NK-92 (cell line): ENCODE data around the gene FUT8.
"Not testable (repeated sequence)": the region's sequence is repeated elsewhere in the genome, so short reads cannot be mapped to it uniquely, and the experiment has no call there.

Source experiments
- DNase-seq: peaks from one replicate; lab custom pipeline; 2025; ENCODE audit not compliant: unreplicated experiment; lab: John Stamatoyannopoulos, UW

FUT8 gene

DNA sequence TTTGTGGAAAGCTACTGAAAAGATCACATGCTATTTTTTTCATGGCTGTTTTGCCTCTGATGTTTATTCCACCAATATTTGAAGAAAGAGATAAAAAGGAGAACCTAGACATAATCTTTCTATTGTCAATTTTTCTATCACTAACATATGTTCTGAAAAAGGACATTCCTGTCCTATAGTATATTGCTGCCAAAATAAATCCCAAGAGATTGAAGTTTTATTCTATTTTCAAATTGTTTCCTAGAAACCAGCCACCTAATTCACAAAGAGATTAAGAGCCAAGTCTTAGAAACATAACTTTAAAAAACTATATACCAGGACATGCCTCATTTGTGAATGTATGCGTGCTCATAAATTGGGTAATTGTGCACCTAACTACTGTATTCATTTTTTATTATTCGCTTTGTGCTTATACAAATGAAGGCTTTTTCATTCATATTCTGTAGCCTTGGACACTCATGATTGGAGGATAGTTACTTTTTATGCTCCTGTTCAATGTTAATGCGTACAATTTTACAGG is 200.7 kb downstream of the FUT8 start:
- no peak for DNase-seq

DNA sequence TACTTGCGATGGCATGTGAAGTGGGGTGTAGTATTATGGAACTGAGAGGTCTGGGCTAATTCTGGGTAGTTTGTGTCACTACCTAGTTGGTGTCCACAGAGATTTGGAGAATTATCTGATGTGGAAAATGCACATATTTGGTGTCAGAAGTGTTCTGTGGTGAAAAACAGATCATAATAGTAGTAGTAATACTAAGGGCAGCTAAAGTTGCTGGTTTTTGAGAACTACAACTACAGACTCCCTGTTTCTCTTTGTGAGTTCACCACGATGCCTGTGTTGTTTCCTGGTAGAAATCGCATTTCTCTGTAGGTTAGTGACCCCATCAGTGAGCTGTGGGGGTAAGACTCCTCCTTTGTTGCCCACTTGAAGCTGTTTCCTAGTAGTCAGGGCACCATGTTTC is 206.5 kb downstream of the FUT8 start:
- DNase-seq = no peak

GRCh38 chr14:65620195-65620594 is 207.7 kb downstream of the FUT8 start:
- no peak for DNase-seq

- no peak for DNase-seq
Observed at GRCh38 chr14:65622703-65623102, 210.2 kb downstream of the FUT8 start.

DNA sequence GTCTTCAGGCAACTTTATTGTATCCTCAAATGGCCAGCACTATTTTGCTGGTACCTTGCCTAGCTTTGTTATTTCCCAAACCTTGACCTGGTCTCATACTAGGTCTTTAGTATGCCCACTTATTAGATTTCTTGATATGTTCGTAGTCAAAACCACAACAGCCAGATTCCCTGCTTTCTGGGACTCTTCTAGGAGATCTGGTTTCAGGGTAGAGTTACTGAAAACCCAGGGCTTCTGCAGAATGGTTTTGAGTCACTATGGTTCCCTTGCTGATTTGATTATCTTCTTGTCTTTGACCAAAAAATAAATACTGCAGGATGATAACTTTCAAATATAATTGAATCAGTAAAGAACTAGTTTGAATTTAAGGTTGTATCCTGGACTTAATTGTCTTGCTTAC is 211.2 kb downstream of the FUT8 start:
- DNase-seq = no peak

- no peak for DNase-seq
Observed at GRCh38 chr14:65627315-65627714, 214.8 kb downstream of the FUT8 start.

- no peak for DNase-seq
Observed at GRCh38 chr14:65628664-65629063, 216.1 kb downstream of the FUT8 start.

DNA sequence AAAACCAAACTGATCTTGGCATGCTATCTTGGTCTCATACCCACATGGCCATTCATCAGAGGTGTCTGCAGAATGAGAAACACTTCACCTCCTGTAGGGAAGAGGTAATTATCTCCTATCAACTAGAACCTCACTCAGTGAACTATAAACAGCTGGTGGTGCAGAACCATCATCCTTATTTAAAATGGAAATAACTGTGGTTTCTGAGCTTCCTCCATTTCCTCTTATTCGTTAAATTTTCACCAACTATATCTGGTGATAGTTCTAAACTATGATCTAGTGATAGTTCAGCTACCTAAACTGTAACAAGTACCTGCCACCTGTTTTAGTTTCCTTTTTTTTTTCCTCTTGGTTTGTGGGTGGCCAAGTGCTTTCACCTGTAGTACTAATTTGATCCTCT is 218.5 kb downstream of the FUT8 start:
- DNase-seq = no peak

DNA sequence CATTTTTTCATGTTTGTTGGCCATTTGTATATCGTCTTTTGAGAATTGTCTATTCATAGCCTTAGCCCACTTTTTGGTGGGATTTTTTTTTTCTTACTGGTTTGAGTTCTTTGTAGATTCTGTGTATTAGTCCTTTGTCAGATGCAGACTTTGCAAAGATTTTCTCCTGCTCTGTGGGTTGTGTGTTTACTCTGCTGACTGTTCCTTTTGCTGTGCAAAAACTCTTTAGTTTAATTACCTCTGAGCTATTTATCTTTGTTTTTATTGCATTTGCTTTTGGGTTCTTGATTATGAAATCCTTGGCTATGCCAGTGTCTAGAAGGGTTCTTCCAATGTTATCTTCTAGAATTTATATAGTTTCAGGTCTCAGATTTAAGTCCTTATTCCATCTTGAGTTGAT is 220.0 kb downstream of the FUT8 start:
- no peak for DNase-seq

- not testable (repeated sequence) for DNase-seq
Observed at GRCh38 chr14:65633666-65634065, 221.1 kb downstream of the FUT8 start.

- peak; percentile 4 for DNase-seq
Observed at GRCh38 chr14:65637780-65638179, 225.2 kb downstream of the FUT8 start.

DNA sequence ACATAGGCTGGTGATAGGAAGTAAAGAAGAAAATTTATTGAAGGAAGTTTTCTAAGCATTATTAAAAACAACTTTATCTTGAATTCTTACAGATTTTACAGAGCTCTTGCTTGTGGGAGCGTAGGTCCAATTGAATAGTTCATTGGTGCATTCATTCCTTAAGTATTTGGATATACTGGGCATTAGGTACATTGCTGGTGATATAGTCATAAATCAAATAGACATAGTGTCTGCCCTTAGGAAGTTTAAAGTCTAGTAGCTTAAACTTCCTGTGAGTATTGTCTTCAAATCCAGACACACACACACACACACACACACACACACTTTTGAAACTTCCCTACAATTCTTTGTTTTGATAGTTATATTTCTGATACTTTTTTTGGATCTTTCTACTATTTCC is 226.7 kb downstream of the FUT8 start:
- DNase-seq = no peak

DNA sequence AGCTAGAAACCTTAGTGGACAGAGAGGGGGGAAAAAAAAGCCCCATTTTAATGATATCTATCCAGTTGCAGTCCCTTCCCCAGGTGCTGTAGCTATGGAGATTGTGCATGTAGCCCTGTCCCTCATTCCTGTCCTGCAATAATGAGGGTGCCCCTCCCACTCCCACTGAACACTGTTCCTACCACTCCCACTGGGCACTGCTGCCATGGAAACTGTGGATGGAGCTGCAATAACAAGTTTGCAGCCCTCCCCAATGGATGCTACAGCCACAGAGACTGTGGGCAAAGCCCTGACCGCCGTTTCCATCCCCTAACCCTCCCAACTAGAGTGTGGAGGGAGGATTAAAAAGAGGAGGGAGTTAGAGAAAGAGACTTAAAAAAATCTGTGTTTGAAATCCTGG is 238.3 kb downstream of the FUT8 start:
- no peak for DNase-seq

DNA sequence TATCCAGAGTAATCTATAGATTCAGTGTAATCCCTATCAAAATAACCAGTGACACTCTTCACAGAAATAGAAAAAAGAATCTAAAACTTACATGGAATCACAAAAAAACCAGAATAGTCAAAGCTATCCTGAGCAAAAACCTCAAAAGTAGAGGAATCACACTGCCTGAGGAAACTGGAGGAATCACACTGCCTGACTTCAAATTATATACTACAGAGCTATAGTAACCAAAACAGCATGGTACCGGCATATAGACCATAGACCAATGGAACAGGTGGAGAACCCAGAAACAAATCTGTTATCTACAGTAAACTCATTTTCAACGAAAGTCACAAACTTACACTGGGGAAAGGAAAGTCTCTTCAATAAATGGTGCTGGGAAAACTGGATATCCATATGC is 244.0 kb downstream of the FUT8 start:
- DNase-seq = no peak

GRCh38 chr14:65658202-65658601 is 245.7 kb downstream of the FUT8 start:
- no peak for DNase-seq

GRCh38 chr14:65661865-65662264 is 249.3 kb downstream of the FUT8 start:
- no peak for DNase-seq

- DNase-seq = no peak
Observed at GRCh38 chr14:65664436-65664835, 251.9 kb downstream of the FUT8 start.

- no peak for DNase-seq
Observed at GRCh38 chr14:65676361-65677014, 264.0 kb downstream of the FUT8 start.

GRCh38 chr14:65685572-65685971 is 273.0 kb downstream of the FUT8 start:
- DNase-seq = no peak

GRCh38 chr14:65686761-65687160 is 274.2 kb downstream of the FUT8 start:
- no peak for DNase-seq

DNA sequence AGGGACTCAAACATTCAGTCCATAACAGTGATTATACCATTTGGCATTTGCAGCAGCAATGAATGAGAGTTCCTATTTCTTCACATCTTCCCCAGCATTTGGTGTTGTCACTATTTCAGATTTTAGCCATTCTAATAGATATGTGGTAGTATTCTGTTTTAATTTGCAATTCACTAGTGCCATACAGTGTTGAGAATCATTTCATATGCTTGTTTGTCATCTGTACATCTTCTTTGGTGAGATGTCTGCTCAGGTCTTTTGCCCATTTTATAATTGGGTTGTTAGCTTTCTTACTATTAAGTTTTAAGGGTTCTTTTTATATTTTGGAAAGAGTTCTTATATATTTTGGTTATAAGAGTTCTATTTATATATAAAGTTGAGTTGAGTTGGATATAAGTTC is 276.5 kb downstream of the FUT8 start:
- no peak for DNase-seq

- not testable (repeated sequence) for DNase-seq
Observed at GRCh38 chr14:65692566-65692965, 280.0 kb downstream of the FUT8 start.

DNA sequence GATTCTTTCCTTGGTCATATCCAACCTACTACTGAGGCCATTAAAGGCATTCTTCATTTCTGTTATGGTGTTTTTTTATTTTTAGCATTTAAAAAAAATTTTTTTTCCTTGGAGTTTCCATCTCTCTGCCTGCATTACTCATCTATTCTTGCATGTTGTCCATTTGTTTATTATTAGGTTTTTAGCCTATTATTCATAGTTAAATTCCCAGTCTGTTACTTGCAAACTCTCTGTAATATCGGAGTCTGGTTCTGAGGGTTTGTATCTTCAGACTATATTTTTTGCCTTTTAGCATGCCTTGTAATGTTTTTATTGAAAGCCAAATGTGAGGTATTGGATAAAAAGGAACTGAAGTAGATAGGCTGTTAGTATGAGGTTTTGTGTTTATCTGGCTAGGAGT is 284.3 kb downstream of the FUT8 start:
- DNase-seq = no peak
